Osteocyte (in vitro differentiated cells): Measurements from ENCODE around the gene RNF166. TPM values are rescaled to one million over a fixed set of nuclear protein-coding genes. Genes with fewer than 3 reads are reported as not detected.

Experiments used
- DNase-seq: peaks from one replicate; pipeline ENCODE4 v3.0.0; 2021; ENCODE audit warnings: mixed read lengths; ENCODE audit not compliant: unreplicated experiment; ENCODE audit errors: extremely low spot score
- H3K27ac Mint-ChIP-seq: one replicate; pipeline ENCODE4 v1.8.0; 2021; ENCODE audit warnings: mild to moderate bottlenecking, mixed read lengths; ENCODE audit not compliant: unreplicated experiment
- H3K27me3 Mint-ChIP-seq: one replicate; pipeline ENCODE4 v1.8.0; 2021; ENCODE audit warnings: mixed read lengths; ENCODE audit not compliant: unreplicated experiment
- H3K36me3 Mint-ChIP-seq: one replicate; pipeline ENCODE4 v1.8.0; 2021; ENCODE audit warnings: mixed read lengths; ENCODE audit not compliant: unreplicated experiment
- H3K4me1 Mint-ChIP-seq: one replicate; pipeline ENCODE4 v1.8.0; 2021; ENCODE audit warnings: mixed read lengths; ENCODE audit not compliant: unreplicated experiment
- H3K4me3 Mint-ChIP-seq: one replicate; pipeline ENCODE4 v1.8.0; 2021; ENCODE audit warnings: mild to moderate bottlenecking, moderate library complexity, mixed read lengths; ENCODE audit not compliant: unreplicated experiment
- H3K9me3 Mint-ChIP-seq: one replicate; pipeline ENCODE4 v1.8.0; 2021; ENCODE audit warnings: mixed read lengths; ENCODE audit not compliant: unreplicated experiment
- CTCF ChIP-seq: fragments of 200-600 bp; sonication (generic); IDR thresholded peaks from 2 replicates; pipeline ENCODE4 v1.5.0; 2021; ENCODE audit warnings: antibody characterized with exemption, mild to moderate bottlenecking, moderate library complexity
- total RNA-seq: library from RNA; stranded (reverse); gene quantifications from 2 replicates; pipeline ENCODE4 v1.2.1, GENCODE V29; 2021

RNF166 gene
- total RNA-seq, 1 donor from 2014 or later = 17.2 TPM

GRCh38 chr16:88651989-88652761, 54.0 kb downstream of the RNF166 start:
- Mint-ChIP-seq H3K4me1 (peaks cover 15% of the 10 kb centered on the region), H3K27ac (no peak overlapping the region), H3K27me3 (no peaks in the 10 kb centered on the region), H3K36me3 (peaks cover 7% of the 10 kb centered on the region), H3K9me3 (no peaks in the 10 kb centered on the region), H3K4me3 (no peak overlapping the region)
- no peak for DNase-seq
- TF ChIP-seq CTCF = no peak

GRCh38 chr16:88651276-88651988, 54.8 kb downstream of the RNF166 start:
- no peak for DNase-seq
- Mint-ChIP-seq H3K27ac (peak overlapping the region; percentile 63), H3K27me3 (no peaks in the 10 kb centered on the region), H3K9me3 (no peaks in the 10 kb centered on the region), H3K36me3 (peaks cover 7% of the 10 kb centered on the region), H3K4me1 (peaks cover 15% of the 10 kb centered on the region), H3K4me3 (peak overlapping the region; percentile 68)
- TF ChIP-seq CTCF = no peak

- DNase-seq = no peak
- H3K27ac Mint-ChIP-seq = peak within 1 kb of the TSS; percentile 63
- TF ChIP-seq CTCF = no peak
- H3K4me3 Mint-ChIP-seq = peak within 1 kb of the TSS; percentile 74
- peaks cover 7% of the 10 kb centered on the region for H3K36me3 Mint-ChIP-seq
- no peaks in the 10 kb centered on the region for H3K27me3 Mint-ChIP-seq
- H3K9me3 Mint-ChIP-seq = no peaks in the 10 kb centered on the region
- H3K4me1 Mint-ChIP-seq = peaks cover 15% of the 10 kb centered on the region
Observed at GRCh38 chr16:88650749-88651275, 55.4 kb downstream of the RNF166 start, which contains the start of gene CYBA. TSS of gene CYBA (minus strand) at chr16:88651053. CDS start at chr16:88651013, 40 bp downstream.

- peaks cover 15% of the 10 kb centered on the region for H3K4me1 Mint-ChIP-seq
- no peak overlapping the region for H3K27ac Mint-ChIP-seq
- H3K36me3 Mint-ChIP-seq = peaks cover 6% of the 10 kb centered on the region
- no peak for TF ChIP-seq CTCF
- no peaks in the 10 kb centered on the region for H3K9me3 Mint-ChIP-seq
- peak; percentile 83 for DNase-seq
- H3K4me3 Mint-ChIP-seq = peak overlapping the region; percentile 74
- no peaks in the 10 kb centered on the region for H3K27me3 Mint-ChIP-seq
Observed at GRCh38 chr16:88649924-88650748, 56.1 kb downstream of the RNF166 start.
